Endodermal cell (in vitro differentiated cells): Measurements from ENCODE around the gene CACNA1E. TPM values are rescaled to one million over a fixed set of nuclear protein-coding genes. Genes with fewer than 3 reads are reported as not detected.

ENCODE experiments used
- DNase-seq: peaks from one replicate; pipeline ENCODE4 v3.0.0-alpha.2; 2017
- H3K27ac ChIP-seq: 2 replicates; pipeline ENCODE4 v1.5.1; 2013; ENCODE audit warnings: mild to moderate bottlenecking, low read depth, low read length, moderate library complexity
- H3K27me3 ChIP-seq: 2 replicates; pipeline ENCODE4 v1.6.1; 2013; ENCODE audit warnings: mild to moderate bottlenecking, low read length, moderate library complexity; ENCODE audit not compliant: insufficient read depth, control insufficient read depth, poor library complexity, severe bottlenecking
- H3K36me3 ChIP-seq: 2 replicates; pipeline ENCODE4 v1.7.0; 2013; ENCODE audit warnings: mild to moderate bottlenecking, low read length, moderate library complexity; ENCODE audit not compliant: control insufficient read depth, insufficient read depth
- H3K4me1 ChIP-seq: one replicate; pipeline ENCODE4 v1.7.0; 2013; ENCODE audit warnings: low read length; ENCODE audit not compliant: control insufficient read depth, insufficient read depth
- H3K4me3 ChIP-seq: 2 replicates; pipeline ENCODE4 v1.5.1; 2013; ENCODE audit warnings: mild to moderate bottlenecking, low read length, moderate library complexity
- H3K9ac ChIP-seq: 2 replicates; pipeline ENCODE4 v1.6.1; 2013; ENCODE audit warnings: mild to moderate bottlenecking, low read length, moderate library complexity; ENCODE audit not compliant: poor library complexity, severe bottlenecking; ENCODE audit errors: extremely low read depth
- H3K9me3 ChIP-seq: 2 replicates; pipeline ENCODE4 v1.6.1; 2013; ENCODE audit warnings: mild to moderate bottlenecking, low read length, moderate library complexity; ENCODE audit not compliant: control insufficient read depth
- H3K27ac Mint-ChIP-seq: 2 replicates; pipeline ENCODE4 v1.8.0; 2020; ENCODE audit warnings: mixed read lengths
- H3K27me3 Mint-ChIP-seq: 2 replicates; pipeline ENCODE4 v1.8.0; 2021; ENCODE audit warnings: mild to moderate bottlenecking, mixed read lengths; ENCODE audit not compliant: insufficient read depth
- H3K36me3 Mint-ChIP-seq: 2 replicates; pipeline ENCODE4 v1.8.0; 2020; ENCODE audit warnings: low read depth, mixed read lengths
- H3K4me1 Mint-ChIP-seq: 2 replicates; pipeline ENCODE4 v1.8.0; 2020; ENCODE audit warnings: mixed read lengths
- H3K4me3 Mint-ChIP-seq: 2 replicates; pipeline ENCODE4 v1.8.0; 2020; ENCODE audit warnings: mild to moderate bottlenecking, moderate library complexity, mixed read lengths
- H3K9me3 Mint-ChIP-seq: 2 replicates; pipeline ENCODE4 v1.8.0; 2020; ENCODE audit warnings: mild to moderate bottlenecking, mixed read lengths
- WGBS, 2 experiments: methylation state at CpG; one replicate each; pipeline versions ENCODE4 v1.1.5 to v1.1.7; 2013; ENCODE audit warnings: missing lambda C conversion rate in 2 of 2, mixed read lengths in 1 of 2; ENCODE audit not compliant: insufficient coverage in 1 of 2, insufficient read length in 1 of 2; 5-methylcytosine and 5-hydroxymethylcytosine counted together
- total RNA-seq, 2 donors: library from RNA; stranded (reverse); fragmentation: NEBNext Ultra II Directional in 1 of 2; extraction: Animal tissue kit (Norgen Biotek cat#: 25700) in 1 of 2; gene quantifications; 2 replicates in 1 of 2; 3 replicates in 1 of 2; pipeline ENCODE4 v1.2.1, GENCODE V29; 2021
- TF ChIP-seq, protein P1 (sequence below): fragments of 200-600 bp; sonication (generic); conservative IDR thresholded peaks from 2 replicates; pipeline ENCODE4 v1.5.0; 2021; ENCODE audit warnings: antibody characterized with exemption, mild to moderate bottlenecking

CACNA1E gene
- total RNA-seq, 2 donors from 2014 or later: 4.7 to 5.8 TPM

DNA sequence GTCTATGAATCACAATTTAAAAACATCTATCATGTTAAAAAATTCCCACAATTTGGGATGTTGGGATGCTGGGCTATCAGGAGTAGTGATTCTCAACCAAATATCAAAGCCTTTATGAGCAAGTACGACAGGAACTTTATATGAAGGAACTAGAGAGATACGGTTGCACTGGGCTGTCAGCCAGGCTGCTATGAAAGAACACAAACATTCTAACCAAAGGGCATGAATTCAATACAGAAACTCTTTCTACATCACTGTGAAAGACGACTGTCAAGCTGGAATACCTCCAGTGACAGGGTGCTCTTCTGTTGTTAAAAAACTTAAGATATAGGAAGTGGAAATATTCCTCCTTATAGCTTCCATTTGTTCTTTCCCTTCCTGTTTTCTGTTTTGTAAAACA is 9.8 kb downstream of the CACNA1E start:
- H3K27me3 Mint-ChIP-seq: peaks cover 69% of the 10 kb centered on the region
- peaks cover 8% of the 10 kb centered on the region for H3K4me1 ChIP-seq
- H3K4me3 ChIP-seq: no peak overlapping the region
- H3K9ac ChIP-seq: no peak overlapping the region
- H3K9me3 Mint-ChIP-seq: no peaks in the 10 kb centered on the region
- H3K36me3 Mint-ChIP-seq: no peaks in the 10 kb centered on the region
- peaks cover 65% of the 10 kb centered on the region for H3K27me3 ChIP-seq
- TF ChIP-seq, protein P1, sequence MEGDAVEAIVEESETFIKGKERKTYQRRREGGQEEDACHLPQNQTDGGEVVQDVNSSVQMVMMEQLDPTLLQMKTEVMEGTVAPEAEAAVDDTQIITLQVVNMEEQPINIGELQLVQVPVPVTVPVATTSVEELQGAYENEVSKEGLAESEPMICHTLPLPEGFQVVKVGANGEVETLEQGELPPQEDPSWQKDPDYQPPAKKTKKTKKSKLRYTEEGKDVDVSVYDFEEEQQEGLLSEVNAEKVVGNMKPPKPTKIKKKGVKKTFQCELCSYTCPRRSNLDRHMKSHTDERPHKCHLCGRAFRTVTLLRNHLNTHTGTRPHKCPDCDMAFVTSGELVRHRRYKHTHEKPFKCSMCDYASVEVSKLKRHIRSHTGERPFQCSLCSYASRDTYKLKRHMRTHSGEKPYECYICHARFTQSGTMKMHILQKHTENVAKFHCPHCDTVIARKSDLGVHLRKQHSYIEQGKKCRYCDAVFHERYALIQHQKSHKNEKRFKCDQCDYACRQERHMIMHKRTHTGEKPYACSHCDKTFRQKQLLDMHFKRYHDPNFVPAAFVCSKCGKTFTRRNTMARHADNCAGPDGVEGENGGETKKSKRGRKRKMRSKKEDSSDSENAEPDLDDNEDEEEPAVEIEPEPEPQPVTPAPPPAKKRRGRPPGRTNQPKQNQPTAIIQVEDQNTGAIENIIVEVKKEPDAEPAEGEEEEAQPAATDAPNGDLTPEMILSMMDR: no peak
- no peak overlapping the region for H3K27ac Mint-ChIP-seq
- WGBS, 2 experiments: 90 to 100% methylated on average over 1 to 3 of the region's 3 CpGs
- H3K4me1 Mint-ChIP-seq: peaks cover 28% of the 10 kb centered on the region
- H3K9me3 ChIP-seq: no peaks in the 10 kb centered on the region
- H3K27ac ChIP-seq: no peak overlapping the region
- peaks cover 4% of the 10 kb centered on the region for H3K36me3 ChIP-seq
- H3K4me3 Mint-ChIP-seq: no peak overlapping the region
- DNase-seq: no peak

DNA sequence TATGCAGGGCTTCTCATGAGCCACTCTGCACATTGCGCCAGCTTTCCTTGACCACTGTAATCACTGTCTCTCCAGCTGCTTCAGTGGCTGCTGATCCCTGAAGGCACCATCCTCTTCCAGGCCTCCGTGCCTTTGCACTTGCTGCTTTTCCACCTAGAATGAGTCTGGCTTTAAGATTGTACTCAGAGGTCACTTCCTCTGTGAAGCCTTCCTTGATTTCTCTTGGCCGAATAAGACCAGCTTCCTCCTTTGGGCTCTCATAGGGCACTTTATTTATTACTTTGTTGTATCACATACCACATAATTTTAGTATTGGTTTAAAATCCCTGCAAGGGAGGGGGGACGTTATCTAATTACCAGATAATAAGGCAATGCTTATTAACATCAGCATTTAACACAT is 10.6 kb downstream of the CACNA1E start:
- TF ChIP-seq, protein P1: no peak
- H3K27me3 Mint-ChIP-seq: peaks cover 65% of the 10 kb centered on the region

DNA sequence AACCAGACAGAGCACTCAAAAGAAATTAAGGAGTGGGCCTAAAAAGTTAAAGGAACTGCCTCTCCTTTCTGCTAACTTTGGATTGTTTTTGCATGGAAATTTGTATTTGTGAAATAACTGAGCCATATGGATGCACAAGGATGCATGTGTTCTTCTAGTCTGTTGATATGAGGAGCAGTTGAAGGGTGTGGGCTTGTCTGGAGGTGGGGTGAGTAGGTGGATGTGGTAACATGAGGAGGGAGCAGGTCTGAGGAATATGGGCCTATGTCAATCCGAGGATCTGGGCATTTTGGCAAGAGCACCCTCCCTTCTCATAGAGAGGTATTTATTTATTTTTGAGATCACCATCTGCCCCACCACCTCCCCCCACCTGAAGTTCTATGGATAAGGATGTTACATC is 13.4 kb downstream of the CACNA1E start:
- H3K36me3 Mint-ChIP-seq: no peaks in the 10 kb centered on the region
- peaks cover 12% of the 10 kb centered on the region for H3K36me3 ChIP-seq
- peaks cover 47% of the 10 kb centered on the region for H3K27me3 ChIP-seq
- H3K4me3 Mint-ChIP-seq: peak overlapping the region; percentile 21
- no peak overlapping the region for H3K27ac ChIP-seq
- 86% methylated on average over 1 of the region's 1 CpG; no CpG with 5 or more reads in 1 of the 2 experiments for WGBS, 2 experiments
- H3K9me3 ChIP-seq: no peaks in the 10 kb centered on the region
- no peak overlapping the region for H3K27ac Mint-ChIP-seq
- peak overlapping the region; percentile 33 for H3K4me3 ChIP-seq
- peaks cover 55% of the 10 kb centered on the region for H3K27me3 Mint-ChIP-seq
- peak; percentile 11 for DNase-seq
- H3K9me3 Mint-ChIP-seq: no peaks in the 10 kb centered on the region
- H3K9ac ChIP-seq: no peak overlapping the region
- peaks cover 43% of the 10 kb centered on the region for H3K4me1 Mint-ChIP-seq
- TF ChIP-seq, protein P1: no peak
- peaks cover 15% of the 10 kb centered on the region for H3K4me1 ChIP-seq

More for the DNA sequence above, 10.6 kb downstream of the CACNA1E start:
- no peak overlapping the region for H3K9ac ChIP-seq
- peaks cover 4% of the 10 kb centered on the region for H3K36me3 ChIP-seq
- H3K27ac Mint-ChIP-seq: no peak overlapping the region
- peak; percentile 24 for DNase-seq
- WGBS, 2 experiments: 95 to 100% methylated on average over 1 to 3 of the region's 4 CpGs
- H3K4me1 Mint-ChIP-seq: peaks cover 28% of the 10 kb centered on the region
- H3K27ac ChIP-seq: no peak overlapping the region
- no peaks in the 10 kb centered on the region for H3K9me3 ChIP-seq
- H3K27me3 ChIP-seq: peaks cover 65% of the 10 kb centered on the region
- H3K36me3 Mint-ChIP-seq: no peaks in the 10 kb centered on the region
- peaks cover 8% of the 10 kb centered on the region for H3K4me1 ChIP-seq
- H3K4me3 Mint-ChIP-seq: no peak overlapping the region
- no peak overlapping the region for H3K4me3 ChIP-seq
- no peaks in the 10 kb centered on the region for H3K9me3 Mint-ChIP-seq
